AG04449 (cell line): ENCODE results near the gene PSRC1.

Experiments used
- CTCF ChIA-PET: fragments of 350-600 bp; formaldehyde crosslinking; extraction: SDS; loops from one replicate; lab custom pipeline; 2021; ENCODE audit warnings: antibody characterized with exemption; lab: Yijun Ruan, JAX
- POLR2A ChIA-PET: fragments of 400-600, 350-600 bp; formaldehyde crosslinking; extraction: SDS; loops from one replicate; lab custom pipeline; 2020; ENCODE audit warnings: antibody characterized with exemption, inconsistent platforms; lab: Yijun Ruan, JAX
- DNase-seq: peaks from one replicate; pipeline ENCODE4 v3.0.0-alpha.2; 2010; ENCODE audit warnings: low read depth, low spot score
- H3K4me3 ChIP-seq: 2 replicates; pipeline ENCODE4 v1.5.1; 2011; ENCODE audit warnings: low read depth, mild to moderate bottlenecking, control low read depth, low read length
- TF ChIP-seq, protein P1 (sequence below): IDR thresholded peaks from one replicate; pipeline ENCODE4 v1.5.1; 2011; ENCODE audit warnings: mild to moderate bottlenecking, moderate library complexity, low read length, control low read depth, inconsistent platforms; ENCODE audit not compliant: insufficient read depth; ENCODE audit errors: missing control alignments

The PSRC1 gene

DNA sequence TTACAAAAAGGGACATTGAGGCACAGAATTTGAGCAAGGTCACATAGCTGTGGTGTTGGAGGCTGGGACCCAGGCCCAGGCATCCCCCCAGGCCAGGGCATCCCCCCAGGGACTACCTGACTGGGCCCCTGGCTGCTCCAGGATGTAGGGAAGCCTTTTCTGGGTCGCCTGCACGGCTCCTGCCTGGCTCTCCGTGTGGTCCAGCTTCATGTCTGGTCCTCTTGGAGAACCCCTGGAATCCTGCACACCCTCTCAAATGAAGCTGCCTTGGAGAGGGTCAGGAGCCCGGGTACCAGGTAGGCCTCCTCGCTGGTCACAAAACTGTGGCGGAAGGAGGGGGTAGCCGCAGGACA lies 34.5 kb downstream of the PSRC1 start:
- H3K4me3 ChIP-seq: no peak overlapping the region
- POLR2A ChIA-PET: no interaction called here

DNA sequence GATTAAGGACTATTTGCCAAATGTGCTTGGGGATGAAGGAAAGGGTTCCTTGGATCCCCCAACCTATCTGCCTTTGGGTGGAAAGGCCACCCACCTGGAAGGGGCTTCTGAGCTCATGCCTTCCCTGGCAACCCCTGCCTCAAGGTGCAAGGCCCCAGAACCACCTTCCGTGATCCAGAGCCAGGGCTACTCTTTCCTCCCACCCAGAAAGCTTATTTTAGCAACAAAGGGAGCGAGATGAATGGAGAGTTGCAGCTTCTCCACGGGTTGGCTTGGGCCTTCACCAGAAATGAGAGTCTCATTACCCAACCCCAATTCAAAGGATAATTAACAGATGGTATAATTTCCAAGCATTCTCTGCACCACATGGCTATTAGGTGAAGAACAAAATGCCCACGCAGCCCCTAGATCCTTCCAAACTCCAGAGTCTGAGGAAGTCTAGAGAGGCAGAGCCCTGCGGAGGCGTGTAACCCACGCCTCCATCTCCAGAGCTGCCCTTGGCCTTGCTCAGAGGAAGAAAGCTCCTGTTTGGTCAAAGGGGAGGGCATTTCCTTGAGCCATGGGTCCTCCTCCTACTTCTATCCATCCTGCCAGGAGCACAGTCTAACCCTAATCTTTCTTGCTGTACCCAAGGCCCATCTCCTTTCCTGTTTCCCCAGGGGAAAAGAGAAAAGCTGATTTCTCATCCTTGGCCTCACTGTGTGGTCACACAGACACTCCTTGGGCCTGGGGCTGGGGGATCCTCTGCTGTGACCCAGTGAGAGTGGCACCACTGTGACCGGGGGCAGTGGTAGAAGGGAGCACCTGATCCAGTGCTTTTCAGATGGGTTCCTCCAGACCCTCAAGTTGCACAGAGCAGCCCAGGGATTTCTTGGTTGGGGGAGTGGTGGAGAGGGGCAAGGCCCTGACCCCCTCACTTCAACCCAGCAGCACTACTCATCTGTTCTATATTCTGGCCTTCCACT lies 35.3 kb downstream of the PSRC1 start:
- no peak overlapping the region for H3K4me3 ChIP-seq
- POLR2A ChIA-PET: no interaction called here
- TF ChIP-seq, protein P1, sequence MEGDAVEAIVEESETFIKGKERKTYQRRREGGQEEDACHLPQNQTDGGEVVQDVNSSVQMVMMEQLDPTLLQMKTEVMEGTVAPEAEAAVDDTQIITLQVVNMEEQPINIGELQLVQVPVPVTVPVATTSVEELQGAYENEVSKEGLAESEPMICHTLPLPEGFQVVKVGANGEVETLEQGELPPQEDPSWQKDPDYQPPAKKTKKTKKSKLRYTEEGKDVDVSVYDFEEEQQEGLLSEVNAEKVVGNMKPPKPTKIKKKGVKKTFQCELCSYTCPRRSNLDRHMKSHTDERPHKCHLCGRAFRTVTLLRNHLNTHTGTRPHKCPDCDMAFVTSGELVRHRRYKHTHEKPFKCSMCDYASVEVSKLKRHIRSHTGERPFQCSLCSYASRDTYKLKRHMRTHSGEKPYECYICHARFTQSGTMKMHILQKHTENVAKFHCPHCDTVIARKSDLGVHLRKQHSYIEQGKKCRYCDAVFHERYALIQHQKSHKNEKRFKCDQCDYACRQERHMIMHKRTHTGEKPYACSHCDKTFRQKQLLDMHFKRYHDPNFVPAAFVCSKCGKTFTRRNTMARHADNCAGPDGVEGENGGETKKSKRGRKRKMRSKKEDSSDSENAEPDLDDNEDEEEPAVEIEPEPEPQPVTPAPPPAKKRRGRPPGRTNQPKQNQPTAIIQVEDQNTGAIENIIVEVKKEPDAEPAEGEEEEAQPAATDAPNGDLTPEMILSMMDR: no peak
- CTCF ChIA-PET: interaction anchor here (0.9 to 3.3 kb wide), 12 partner anchors 9 to 285 kb away, joined by 3 to 23 read pairs (median 6); partner anchors contain the start of gene SORT1
- DNase-seq: no peak

More for the DNA sequence above, 34.5 kb downstream of the PSRC1 start:
- CTCF ChIA-PET: interaction anchor here (1.2 to 3.3 kb wide), 6 partner anchors 10 to 284 kb away, joined by 3 to 23 read pairs (median 10); partner anchors contain the start of gene SORT1
- DNase-seq: no peak
- TF ChIP-seq, protein P1: no peak

DNA sequence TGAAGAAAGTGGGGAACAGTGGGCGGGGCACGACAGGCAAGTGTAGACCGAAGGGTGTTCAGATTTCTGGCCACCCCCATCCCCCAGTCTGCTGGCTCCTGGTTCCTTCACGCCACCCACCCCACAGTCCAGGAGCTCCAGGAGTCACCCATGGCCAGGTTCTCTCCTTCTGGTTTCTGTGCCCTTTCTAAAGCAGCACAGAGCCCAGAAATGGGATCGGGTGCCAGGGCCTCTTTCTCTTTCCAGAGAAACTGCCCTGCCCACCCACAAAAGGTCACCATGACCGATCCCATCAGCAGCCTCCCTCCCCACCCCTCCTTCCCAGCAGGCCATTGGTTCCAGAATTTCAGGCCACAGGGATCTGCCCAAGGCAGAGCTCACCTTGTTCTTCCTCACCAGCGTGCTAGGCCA lies 36.8 kb downstream of the PSRC1 start:
- no peak for DNase-seq
- POLR2A ChIA-PET: interaction anchor here (1.0 kb wide), 1 partner anchor 31 kb away, joined by 4 read pairs; no protein-coding TSS in a partner anchor

DNA sequence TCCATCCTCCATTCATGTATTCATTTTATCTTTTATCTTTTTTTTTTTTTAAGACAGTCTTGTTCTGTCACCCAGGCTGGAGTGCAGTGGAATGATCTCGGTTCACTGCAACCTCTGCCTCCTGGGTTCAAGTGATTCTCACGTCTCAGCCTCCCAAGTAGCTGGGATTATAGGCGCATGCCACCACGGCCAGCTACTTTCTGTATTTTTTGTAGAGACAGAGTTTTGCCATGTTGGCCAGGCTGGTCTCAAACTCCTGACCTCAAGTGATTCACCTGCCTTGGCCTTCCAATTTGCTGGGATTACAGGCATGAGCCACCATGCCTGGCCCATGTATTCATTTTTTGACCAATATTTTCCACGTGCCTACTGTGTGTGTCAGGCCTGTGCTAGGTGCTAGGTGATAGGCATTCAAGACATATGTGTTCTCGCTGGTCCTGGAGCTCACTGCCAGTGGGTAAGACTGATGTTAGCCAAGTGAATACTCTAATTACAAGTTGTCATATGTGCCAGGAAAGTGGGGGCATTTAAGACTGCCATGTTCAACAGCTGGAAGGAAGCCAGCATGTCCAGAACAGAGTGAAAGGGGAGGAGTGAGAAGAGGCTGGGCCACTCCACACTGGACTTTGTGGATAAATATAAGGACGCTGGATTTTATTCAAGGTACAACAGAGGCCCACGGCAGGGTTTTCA lies 38.9 kb downstream of the PSRC1 start:
- ChIA-PET POLR2A (no interaction called here), CTCF (interaction anchor here (0.6 to 2.3 kb wide), 4 partner anchors 9 to 288 kb away, joined by 4 to 6 read pairs (median 4); no protein-coding TSS in a partner anchor)
- DNase-seq: no peak
- no peak overlapping the region for H3K4me3 ChIP-seq
- TF ChIP-seq, protein P1: no peak

More for the DNA sequence above, 36.8 kb downstream of the PSRC1 start:
- H3K4me3 ChIP-seq: no peak overlapping the region
- CTCF ChIA-PET: interaction anchor here (0.7 to 3.2 kb wide), 12 partner anchors 7 to 287 kb away, joined by 3 to 23 read pairs (median 5); partner anchors contain the start of genes ELAPOR1 and SORT1
- TF ChIP-seq, protein P1: no peak

DNA sequence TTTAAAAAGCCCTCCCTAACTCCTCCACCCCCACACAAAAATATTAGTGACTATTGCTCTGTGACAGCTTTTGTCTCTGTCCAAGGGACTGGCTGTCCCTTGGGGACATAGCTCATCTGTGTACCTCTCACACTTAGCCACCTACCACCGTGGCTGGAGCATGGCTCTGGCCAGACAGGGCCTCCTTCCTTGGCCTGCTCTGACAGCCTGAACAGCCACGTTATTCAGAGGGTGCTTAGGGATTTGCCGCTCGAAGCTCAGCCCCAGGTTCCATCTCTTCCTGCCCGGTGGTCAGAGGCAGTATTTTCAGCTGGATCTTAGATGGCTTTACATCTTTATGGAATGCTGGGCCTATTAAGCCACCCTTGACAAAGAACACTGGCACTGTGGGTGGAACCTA lies 39.7 kb downstream of the PSRC1 start:
- TF ChIP-seq, protein P1: no peak
- no peak overlapping the region for H3K4me3 ChIP-seq
- ChIA-PET CTCF (interaction anchor here (1.2 to 2.3 kb wide), 3 partner anchors 10 to 156 kb away, joined by 4 to 6 read pairs (median 5); no protein-coding TSS in a partner anchor), POLR2A (no interaction called here)
- no peak for DNase-seq
